Vagina (tissue), 2 donors: ENCODE measurements around the gene PACRG. TPM values are rescaled to one million over a fixed set of nuclear protein-coding genes. Genes with fewer than 3 reads are reported as not detected.

ENCODE experiments used
- DNase-seq, 2 donors: peaks; one replicate each; pipeline ENCODE4 v3.0.0-alpha.2; 2017; ENCODE audit errors: extremely low spot score in 2 of 2
- H3K27ac ChIP-seq: fragments of 200-600 bp; sonication (generic); one replicate; pipeline ENCODE4 v1.5.1; 2019
- H3K27me3 ChIP-seq: fragments of 200-600 bp; sonication (generic); one replicate; pipeline ENCODE4 v1.5.1; 2019
- H3K36me3 ChIP-seq, 2 donors: fragments of 200-600 bp; sonication (generic); one replicate each; pipeline ENCODE4 v1.5.1; 2017 to 2019
- H3K4me1 ChIP-seq: fragments of 200-600 bp; sonication (generic); one replicate; pipeline ENCODE4 v1.5.1; 2019
- H3K4me3 ChIP-seq, 2 donors: fragments of 200-600 bp; sonication (generic); 1 replicate in 1 of 2; 2 replicates in 1 of 2; pipeline ENCODE4 v1.5.1; 2016 to 2019
- H3K9me3 ChIP-seq: fragments of 200-600 bp; sonication (generic); one replicate; pipeline ENCODE4 v1.5.1; 2019
- POLR2A ChIP-seq, 2 donors: fragments of 450-650 bp; IDR thresholded peaks; one replicate each; pipeline ENCODE4 v1.6.1; 2017; ENCODE audit warnings: antibody characterized with exemption in 2 of 2, mild to moderate bottlenecking in 2 of 2, moderate library complexity in 2 of 2
- POLR2AphosphoS5 ChIP-seq, 2 donors: sonication (generic); formaldehyde crosslinking; IDR thresholded peaks; one replicate each; pipeline ENCODE4 v1.9.0; 2017; ENCODE audit warnings: antibody characterized with exemption in 2 of 2, mild to moderate bottlenecking in 2 of 2, low read depth in 1 of 2; ENCODE audit not compliant: insufficient read depth in 1 of 2
- intact Hi-C: fragments of 100-400 bp; cut with DNase I; formaldehyde crosslinking; loops from one replicate; pipeline ENCODE4 v1.15.1; 2023
- total RNA-seq: library from RNA; depleted of rRNA; stranded (reverse); fragments of >200 nt; gene quantifications from one replicate; pipeline ENCODE4 v1.2.3, GENCODE V29; 2016
- TF ChIP-seq, protein P1 (sequence below), 3 experiments: fragments of 450-650 bp in 2 of 3; fragments of 200-600 bp in 1 of 3; sonication (generic) in 1 of 3; IDR thresholded peaks; one replicate each; pipeline ENCODE4 v1.5.1; 2017 to 2019; ENCODE audit warnings: antibody characterized with exemption in 3 of 3, mild to moderate bottlenecking in 2 of 3, moderate library complexity in 2 of 3

The PACRG gene
- total RNA-seq, 1 donor from 2014 or later = not detected

- Histone ChIP-seq H3K4me1 (peaks cover 15% of the 10 kb centered on the region), H3K27ac (no peak overlapping the region), H3K27me3 (no peaks in the 10 kb centered on the region), H3K4me3 (no peak overlapping the region), H3K9me3 (no peaks in the 10 kb centered on the region), H3K36me3 (no peaks in the 10 kb centered on the region)
- intact Hi-C loops = no loop called here
- no peak for DNase-seq
- TF ChIP-seq POLR2AphosphoS5 (IDR thresholded peaks at IDR 0.05; ENCODE audit: insufficient read depth in 1 of 2, low read depth in 1 of 2) (no peak), POLR2A (IDR thresholded peaks at IDR 0.05) (no peak)
- TF ChIP-seq, protein P1, sequence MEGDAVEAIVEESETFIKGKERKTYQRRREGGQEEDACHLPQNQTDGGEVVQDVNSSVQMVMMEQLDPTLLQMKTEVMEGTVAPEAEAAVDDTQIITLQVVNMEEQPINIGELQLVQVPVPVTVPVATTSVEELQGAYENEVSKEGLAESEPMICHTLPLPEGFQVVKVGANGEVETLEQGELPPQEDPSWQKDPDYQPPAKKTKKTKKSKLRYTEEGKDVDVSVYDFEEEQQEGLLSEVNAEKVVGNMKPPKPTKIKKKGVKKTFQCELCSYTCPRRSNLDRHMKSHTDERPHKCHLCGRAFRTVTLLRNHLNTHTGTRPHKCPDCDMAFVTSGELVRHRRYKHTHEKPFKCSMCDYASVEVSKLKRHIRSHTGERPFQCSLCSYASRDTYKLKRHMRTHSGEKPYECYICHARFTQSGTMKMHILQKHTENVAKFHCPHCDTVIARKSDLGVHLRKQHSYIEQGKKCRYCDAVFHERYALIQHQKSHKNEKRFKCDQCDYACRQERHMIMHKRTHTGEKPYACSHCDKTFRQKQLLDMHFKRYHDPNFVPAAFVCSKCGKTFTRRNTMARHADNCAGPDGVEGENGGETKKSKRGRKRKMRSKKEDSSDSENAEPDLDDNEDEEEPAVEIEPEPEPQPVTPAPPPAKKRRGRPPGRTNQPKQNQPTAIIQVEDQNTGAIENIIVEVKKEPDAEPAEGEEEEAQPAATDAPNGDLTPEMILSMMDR (IDR thresholded peaks at IDR 0.05) = no peak
Observed at GRCh38 chr6:163262080-163262479, 534.3 kb downstream of the PACRG start.

GRCh38 chr6:163263196-163263595 is 535.4 kb downstream of the PACRG start:
- DNase-seq = no peak
- intact Hi-C loops = no loop called here
- Histone ChIP-seq H3K36me3 (no peaks in the 10 kb centered on the region), H3K4me3 (no peak overlapping the region), H3K4me1 (peaks cover 15% of the 10 kb centered on the region), H3K27me3 (no peaks in the 10 kb centered on the region), H3K27ac (no peak overlapping the region), H3K9me3 (no peaks in the 10 kb centered on the region)
- TF ChIP-seq, protein P1 (IDR thresholded peaks at IDR 0.05) = no peak
- TF ChIP-seq POLR2AphosphoS5 (IDR thresholded peaks at IDR 0.05; ENCODE audit: insufficient read depth in 1 of 2, low read depth in 1 of 2) = no peak
- no peak for TF ChIP-seq POLR2A (IDR thresholded peaks at IDR 0.05)

GRCh38 chr6:163263998-163264661 is 536.4 kb downstream of the PACRG start:
- H3K4me3 ChIP-seq = no peak overlapping the region
- H3K27me3 ChIP-seq = no peaks in the 10 kb centered on the region
- TF ChIP-seq POLR2A (IDR thresholded peaks at IDR 0.05) (no peak), POLR2AphosphoS5 (IDR thresholded peaks at IDR 0.05; ENCODE audit: insufficient read depth in 1 of 2, low read depth in 1 of 2) (no peak)
- TF ChIP-seq, protein P1 (IDR thresholded peaks at IDR 0.05) = no peak
- no peaks in the 10 kb centered on the region for H3K36me3 ChIP-seq
- no peaks in the 10 kb centered on the region for H3K9me3 ChIP-seq
- peaks cover 15% of the 10 kb centered on the region for H3K4me1 ChIP-seq
- no peak overlapping the region for H3K27ac ChIP-seq
- intact Hi-C loops = no loop called here
- DNase-seq = no peak

- TF ChIP-seq POLR2AphosphoS5 (IDR thresholded peaks at IDR 0.05; ENCODE audit: insufficient read depth in 1 of 2, low read depth in 1 of 2) (no peak), POLR2A (IDR thresholded peaks at IDR 0.05) (no peak)
- TF ChIP-seq, protein P1 (IDR thresholded peaks at IDR 0.05) = no peak
- H3K4me1 ChIP-seq = peaks cover 14% of the 10 kb centered on the region
- intact Hi-C loops = no loop called here
Observed at GRCh38 chr6:163264662-163265035, 536.9 kb downstream of the PACRG start.

DNA sequence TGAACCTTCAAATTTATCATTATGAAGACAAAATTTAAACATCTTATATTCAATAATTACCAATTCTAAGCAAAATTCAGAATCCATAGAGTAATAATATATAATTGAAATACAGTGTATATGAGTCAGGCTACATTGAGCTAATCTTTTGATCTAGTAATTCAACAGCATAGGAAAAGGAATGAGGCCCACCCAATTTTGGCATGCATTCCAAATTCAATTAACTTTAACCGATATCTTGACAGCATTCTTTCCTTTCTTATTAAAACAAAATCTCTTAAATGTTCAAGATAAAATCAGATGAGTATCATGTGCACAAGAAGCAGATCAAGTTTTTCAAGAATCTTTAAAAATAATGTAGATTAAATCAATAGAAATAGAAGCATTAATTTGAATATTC is 553.9 kb downstream of the PACRG start:
- intact Hi-C loops = no loop called here
- Histone ChIP-seq H3K27ac (no peak overlapping the region), H3K4me1 (no peaks in the 10 kb centered on the region), H3K4me3 (no peak overlapping the region), H3K36me3 (no peaks in the 10 kb centered on the region), H3K27me3 (no peaks in the 10 kb centered on the region), H3K9me3 (no peaks in the 10 kb centered on the region)
- no peak for DNase-seq
- TF ChIP-seq POLR2A (IDR thresholded peaks at IDR 0.05) (no peak), POLR2AphosphoS5 (IDR thresholded peaks at IDR 0.05; ENCODE audit: insufficient read depth in 1 of 2, low read depth in 1 of 2) (no peak)
- TF ChIP-seq, protein P1 (IDR thresholded peaks at IDR 0.05) = no peak

More at GRCh38 chr6:163264662-163265035, 536.9 kb downstream of the PACRG start:
- H3K9me3 ChIP-seq = no peaks in the 10 kb centered on the region
- no peak overlapping the region for H3K4me3 ChIP-seq
- no peaks in the 10 kb centered on the region for H3K27me3 ChIP-seq
- H3K36me3 ChIP-seq = no peaks in the 10 kb centered on the region
- DNase-seq = no peak
- H3K27ac ChIP-seq = no peak overlapping the region
